ENCODE data around the gene NEB.

- TF ChIP-seq CTCF (IDR thresholded peaks at IDR 0.05 in 8 of 11, conservative IDR thresholded peaks at IDR 0.05 in 3 of 11) (no peak), POLR2AphosphoS5 (IDR thresholded peaks at IDR 0.05) (no peak), POLR2A (IDR thresholded peaks at IDR 0.05) (no peak)
Observed at GRCh38 chr2:151623631-151624030, 110.6 kb downstream of the NEB start.

All from spleen (tissue), 7 donors.